ENCODE data around the gene ITIH3. TPM values are rescaled to one million over a fixed set of nuclear protein-coding genes. Genes with fewer than 3 reads are reported as not detected.

ITIH3 gene
- total RNA-seq, 1 experiment from 2014 or later: 0.37 TPM

DNA sequence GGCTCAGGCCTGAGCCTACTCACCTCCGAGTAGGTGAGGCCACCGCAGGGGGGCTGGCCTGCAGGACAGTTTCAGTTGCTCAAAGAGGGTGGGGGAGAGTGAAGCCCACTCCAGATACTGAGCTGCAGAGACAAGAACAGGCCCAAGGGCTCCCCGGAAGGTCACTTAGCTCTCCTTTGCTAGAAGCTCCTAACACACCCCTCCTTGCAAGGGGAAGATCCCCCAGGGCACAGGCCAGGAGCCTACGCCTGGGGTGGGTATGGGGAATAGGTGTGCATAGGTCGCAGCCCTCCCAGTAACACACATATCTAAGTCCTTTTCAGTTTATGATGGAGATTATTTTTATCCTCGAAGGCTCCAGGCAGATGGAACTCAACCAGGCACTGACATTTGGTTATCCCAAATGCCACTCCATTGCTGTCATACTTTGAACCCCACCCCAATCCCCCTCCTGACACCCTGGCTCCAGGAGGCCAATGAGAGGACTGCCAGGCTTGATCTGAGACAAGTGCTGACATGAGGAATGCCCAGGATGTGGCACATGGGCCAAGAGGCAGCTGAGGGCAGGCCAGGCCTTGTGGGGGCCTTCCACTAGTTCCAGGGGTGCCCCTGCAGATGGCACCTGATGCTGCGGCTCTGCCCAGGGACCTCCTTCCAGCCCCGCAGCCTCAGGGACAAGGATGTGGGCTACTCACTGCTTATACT lies 41.3 kb downstream of the ITIH3 start (continued):
- TF ChIP-seq AFF4 (CRISPR knock-in tag; IDR thresholded peaks at IDR 0.05; ENCODE audit: borderline replicate concordance) (no peak), NFE2L1 (CRISPR knock-in tag; IDR thresholded peaks at IDR 0.05) (no peak), TEAD1 (CRISPR knock-in tag; IDR thresholded peaks at IDR 0.05) (no peak)
- TF ChIP-seq, protein P1, sequence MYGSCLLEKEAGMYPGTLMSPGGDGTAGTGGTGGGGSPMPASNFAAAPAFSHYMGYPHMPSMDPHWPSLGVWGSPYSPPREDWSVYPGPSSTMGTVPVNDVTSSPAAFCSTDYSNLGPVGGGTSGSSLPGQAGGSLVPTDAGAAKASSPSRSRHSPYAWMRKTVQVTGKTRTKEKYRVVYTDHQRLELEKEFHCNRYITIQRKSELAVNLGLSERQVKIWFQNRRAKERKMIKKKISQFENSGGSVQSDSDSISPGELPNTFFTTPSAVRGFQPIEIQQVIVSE (CRISPR knock-in tag; IDR thresholded peaks at IDR 0.05; ENCODE audit: borderline replicate concordance): no peak

DNA sequence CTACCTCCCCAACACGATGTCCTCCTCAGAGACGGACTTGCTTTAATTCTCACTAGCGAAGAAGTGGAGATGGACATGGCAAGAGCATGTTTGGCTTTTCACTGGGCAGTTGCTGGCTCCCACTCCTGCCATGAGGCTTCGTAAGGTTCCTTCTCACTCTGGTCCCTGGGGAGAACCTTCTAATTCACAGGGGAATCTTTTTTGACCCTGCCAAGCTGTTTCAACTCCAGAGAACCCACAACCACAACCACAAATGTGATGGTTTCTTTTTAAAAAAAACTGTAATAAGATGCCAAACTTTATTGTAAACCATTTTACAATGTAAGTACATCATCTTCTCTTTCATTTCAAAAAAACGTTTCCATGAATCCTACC lies 41.9 kb downstream of the ITIH3 start:
- POLR2A ChIA-PET: no interaction called here
- H3K4me1 Mint-ChIP-seq: peaks cover 5% of the 10 kb centered on the region; the same call in 1 of the 2 replicates
- CTCF ChIA-PET: interaction anchor here (0.8 to 1.5 kb wide), 4 partner anchors 15 to 44 kb away, joined by 4 to 10 read pairs (median 6); no protein-coding TSS in a partner anchor
- H3K9me3 Mint-ChIP-seq: no peaks in the 10 kb centered on the region
- TF ChIP-seq IRF1 (CRISPR knock-in tag; IDR thresholded peaks at IDR 0.05) (no peak), NR2C2 (CRISPR knock-in tag; IDR thresholded peaks at IDR 0.05) (no peak), GTF2I (CRISPR knock-in tag; conservative IDR thresholded peaks at IDR 0.05) (no peak), CREB1 (CRISPR knock-in tag; IDR thresholded peaks at IDR 0.05) (no peak), ZNF121 (CRISPR knock-in tag; IDR thresholded peaks at IDR 0.05) (no peak), ESRRA (CRISPR knock-in tag; IDR thresholded peaks at IDR 0.05; ENCODE audit: borderline replicate concordance) (no peak), NFE2L1 (CRISPR knock-in tag; IDR thresholded peaks at IDR 0.05) (no peak)
- H3K27ac Mint-ChIP-seq: no peak overlapping the region
- no peak for DNase-seq (ENCODE audit: low spot score)
- H3K36me3 Mint-ChIP-seq: peaks cover 6% of the 10 kb centered on the region
- no peaks in the 10 kb centered on the region for H3K27me3 Mint-ChIP-seq (ENCODE audit: low read depth)
- no peak overlapping the region for H3K4me3 Mint-ChIP-seq
- no peak for ATAC-seq

- ATAC-seq: no peak
- H3K4me3 Mint-ChIP-seq: no peak overlapping the region
- CTCF ChIA-PET: interaction anchor here (0.8 to 1.5 kb wide), 4 partner anchors 14 to 45 kb away, joined by 4 to 10 read pairs (median 6); no protein-coding TSS in a partner anchor
- no peak for TF ChIP-seq ESRRA (CRISPR knock-in tag; IDR thresholded peaks at IDR 0.05; ENCODE audit: borderline replicate concordance)
- TF ChIP-seq ATF1 (CRISPR knock-in tag; IDR thresholded peaks at IDR 0.05): no peak
- no peak for TF ChIP-seq CREM (CRISPR knock-in tag; IDR thresholded peaks at IDR 0.05)
- no peak for TF ChIP-seq ZNF121 (CRISPR knock-in tag; IDR thresholded peaks at IDR 0.05)
- TF ChIP-seq, protein P2, sequence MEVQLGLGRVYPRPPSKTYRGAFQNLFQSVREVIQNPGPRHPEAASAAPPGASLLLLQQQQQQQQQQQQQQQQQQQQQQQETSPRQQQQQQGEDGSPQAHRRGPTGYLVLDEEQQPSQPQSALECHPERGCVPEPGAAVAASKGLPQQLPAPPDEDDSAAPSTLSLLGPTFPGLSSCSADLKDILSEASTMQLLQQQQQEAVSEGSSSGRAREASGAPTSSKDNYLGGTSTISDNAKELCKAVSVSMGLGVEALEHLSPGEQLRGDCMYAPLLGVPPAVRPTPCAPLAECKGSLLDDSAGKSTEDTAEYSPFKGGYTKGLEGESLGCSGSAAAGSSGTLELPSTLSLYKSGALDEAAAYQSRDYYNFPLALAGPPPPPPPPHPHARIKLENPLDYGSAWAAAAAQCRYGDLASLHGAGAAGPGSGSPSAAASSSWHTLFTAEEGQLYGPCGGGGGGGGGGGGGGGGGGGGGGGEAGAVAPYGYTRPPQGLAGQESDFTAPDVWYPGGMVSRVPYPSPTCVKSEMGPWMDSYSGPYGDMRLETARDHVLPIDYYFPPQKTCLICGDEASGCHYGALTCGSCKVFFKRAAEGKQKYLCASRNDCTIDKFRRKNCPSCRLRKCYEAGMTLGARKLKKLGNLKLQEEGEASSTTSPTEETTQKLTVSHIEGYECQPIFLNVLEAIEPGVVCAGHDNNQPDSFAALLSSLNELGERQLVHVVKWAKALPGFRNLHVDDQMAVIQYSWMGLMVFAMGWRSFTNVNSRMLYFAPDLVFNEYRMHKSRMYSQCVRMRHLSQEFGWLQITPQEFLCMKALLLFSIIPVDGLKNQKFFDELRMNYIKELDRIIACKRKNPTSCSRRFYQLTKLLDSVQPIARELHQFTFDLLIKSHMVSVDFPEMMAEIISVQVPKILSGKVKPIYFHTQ (CRISPR knock-in tag; IDR thresholded peaks at IDR 0.05): no peak
- TF ChIP-seq GABPB1 (CRISPR knock-in tag; IDR thresholded peaks at IDR 0.05): no peak
- no peak for TF ChIP-seq CBFB (CRISPR knock-in tag; IDR thresholded peaks at IDR 0.05; ENCODE audit: low read depth)
- no peak for TF ChIP-seq ZNF232 (CRISPR knock-in tag; IDR thresholded peaks at IDR 0.05)
- no peak for TF ChIP-seq SOX15 (CRISPR knock-in tag; IDR thresholded peaks at IDR 0.05)
- no peak for TF ChIP-seq ZNF396 (CRISPR knock-in tag; IDR thresholded peaks at IDR 0.05; ENCODE audit: borderline replicate concordance)
- TF ChIP-seq, protein P3, sequence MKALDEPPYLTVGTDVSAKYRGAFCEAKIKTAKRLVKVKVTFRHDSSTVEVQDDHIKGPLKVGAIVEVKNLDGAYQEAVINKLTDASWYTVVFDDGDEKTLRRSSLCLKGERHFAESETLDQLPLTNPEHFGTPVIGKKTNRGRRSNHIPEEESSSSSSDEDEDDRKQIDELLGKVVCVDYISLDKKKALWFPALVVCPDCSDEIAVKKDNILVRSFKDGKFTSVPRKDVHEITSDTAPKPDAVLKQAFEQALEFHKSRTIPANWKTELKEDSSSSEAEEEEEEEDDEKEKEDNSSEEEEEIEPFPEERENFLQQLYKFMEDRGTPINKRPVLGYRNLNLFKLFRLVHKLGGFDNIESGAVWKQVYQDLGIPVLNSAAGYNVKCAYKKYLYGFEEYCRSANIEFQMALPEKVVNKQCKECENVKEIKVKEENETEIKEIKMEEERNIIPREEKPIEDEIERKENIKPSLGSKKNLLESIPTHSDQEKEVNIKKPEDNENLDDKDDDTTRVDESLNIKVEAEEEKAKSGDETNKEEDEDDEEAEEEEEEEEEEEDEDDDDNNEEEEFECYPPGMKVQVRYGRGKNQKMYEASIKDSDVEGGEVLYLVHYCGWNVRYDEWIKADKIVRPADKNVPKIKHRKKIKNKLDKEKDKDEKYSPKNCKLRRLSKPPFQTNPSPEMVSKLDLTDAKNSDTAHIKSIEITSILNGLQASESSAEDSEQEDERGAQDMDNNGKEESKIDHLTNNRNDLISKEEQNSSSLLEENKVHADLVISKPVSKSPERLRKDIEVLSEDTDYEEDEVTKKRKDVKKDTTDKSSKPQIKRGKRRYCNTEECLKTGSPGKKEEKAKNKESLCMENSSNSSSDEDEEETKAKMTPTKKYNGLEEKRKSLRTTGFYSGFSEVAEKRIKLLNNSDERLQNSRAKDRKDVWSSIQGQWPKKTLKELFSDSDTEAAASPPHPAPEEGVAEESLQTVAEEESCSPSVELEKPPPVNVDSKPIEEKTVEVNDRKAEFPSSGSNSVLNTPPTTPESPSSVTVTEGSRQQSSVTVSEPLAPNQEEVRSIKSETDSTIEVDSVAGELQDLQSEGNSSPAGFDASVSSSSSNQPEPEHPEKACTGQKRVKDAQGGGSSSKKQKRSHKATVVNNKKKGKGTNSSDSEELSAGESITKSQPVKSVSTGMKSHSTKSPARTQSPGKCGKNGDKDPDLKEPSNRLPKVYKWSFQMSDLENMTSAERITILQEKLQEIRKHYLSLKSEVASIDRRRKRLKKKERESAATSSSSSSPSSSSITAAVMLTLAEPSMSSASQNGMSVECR (CRISPR knock-in tag; IDR thresholded peaks at IDR 0.05; ENCODE audit: borderline replicate concordance): no peak
- TF ChIP-seq TEAD1 (CRISPR knock-in tag; IDR thresholded peaks at IDR 0.05): no peak
- no peak for TF ChIP-seq SP1 (CRISPR knock-in tag; conservative IDR thresholded peaks at IDR 0.05)
Measured at GRCh38 chr3:52836986-52837385, 42.4 kb downstream of the ITIH3 start.

More at GRCh38 chr3:52836986-52837385, 42.4 kb downstream of the ITIH3 start:
- POLR2A ChIA-PET: no interaction called here
- no peak for DNase-seq (ENCODE audit: low spot score)
- H3K4me1 Mint-ChIP-seq: peaks cover 5% of the 10 kb centered on the region; the same call in 1 of the 2 replicates
- peaks cover 8% of the 10 kb centered on the region for H3K36me3 Mint-ChIP-seq
- H3K27ac Mint-ChIP-seq: no peak overlapping the region
- no peaks in the 10 kb centered on the region for H3K9me3 Mint-ChIP-seq
- H3K27me3 Mint-ChIP-seq (ENCODE audit: low read depth): no peaks in the 10 kb centered on the region

Data from WTC11 (cell line).